ENCODE measurements around the gene USP1.

USP1 gene

GRCh38 chr1:62492521-62492920 is 55.7 kb downstream of the USP1 start:
- FAIRE-seq, result no peak

GRCh38 chr1:62493656-62494055 is 56.8 kb downstream of the USP1 start:
- no peak for FAIRE-seq

GRCh38 chr1:62494137-62494536 is 57.3 kb downstream of the USP1 start:
- no peak for FAIRE-seq

- no peak for FAIRE-seq
Observed at GRCh38 chr1:62500210-62500609, 63.4 kb downstream of the USP1 start.
